Activated CD4-positive, CD25-positive, alpha-beta regulatory T cell treated with anti-CD3 and anti-CD28 coated beads, Interleukin-2, amount 50 U/mL, for 24 hours (primary cell): ENCODE data around the gene LRRC23.

ENCODE experiments used
- ATAC-seq, 2 donors: fragments of 150-1000 bp; cut with Tn5 transposase; one replicate each; pipeline ENCODE4 v1.10.0; 2021; ENCODE audit warnings: mild to moderate bottlenecking in 1 of 2, moderate library complexity in 1 of 2

The LRRC23 gene

DNA sequence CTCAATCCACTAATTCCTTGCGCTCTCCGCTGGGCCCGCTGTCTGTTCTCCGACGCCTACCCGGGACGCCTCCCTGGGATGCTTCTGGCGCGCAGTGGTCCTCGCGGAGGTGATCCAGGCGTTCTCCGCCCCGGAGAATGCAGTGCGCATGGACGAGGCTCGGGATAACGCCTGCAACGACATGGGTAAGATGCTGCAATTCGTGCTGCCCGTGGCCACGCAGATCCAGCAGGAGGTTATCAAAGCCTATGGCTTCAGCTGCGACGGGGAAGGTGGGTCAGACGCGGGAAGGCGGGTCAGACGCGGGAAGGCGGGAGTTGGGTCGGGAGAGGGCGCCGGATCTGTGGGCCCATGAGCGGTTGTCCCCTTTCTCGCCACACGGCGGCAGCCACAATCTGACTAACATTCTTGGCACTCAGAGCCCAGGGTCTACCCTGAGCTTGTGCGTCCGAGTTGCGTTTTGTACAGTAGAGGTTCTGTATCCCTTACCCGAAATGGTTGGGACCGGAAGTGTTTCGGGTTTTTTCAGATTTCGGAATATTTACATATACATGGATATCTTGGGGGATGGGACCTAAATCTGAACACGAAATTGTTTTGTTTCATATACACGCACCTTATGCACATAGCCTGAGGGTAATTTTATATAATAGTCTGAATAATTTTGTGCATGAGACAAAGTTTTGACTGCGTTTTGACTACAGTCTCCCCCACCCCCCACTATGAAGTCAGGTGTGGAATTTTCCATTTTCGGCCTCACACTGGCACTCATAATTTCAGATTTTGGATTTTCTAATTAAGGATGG is 40.0 kb downstream of the LRRC23 start:
- peak; percentile 47 to 54 for ATAC-seq

DNA sequence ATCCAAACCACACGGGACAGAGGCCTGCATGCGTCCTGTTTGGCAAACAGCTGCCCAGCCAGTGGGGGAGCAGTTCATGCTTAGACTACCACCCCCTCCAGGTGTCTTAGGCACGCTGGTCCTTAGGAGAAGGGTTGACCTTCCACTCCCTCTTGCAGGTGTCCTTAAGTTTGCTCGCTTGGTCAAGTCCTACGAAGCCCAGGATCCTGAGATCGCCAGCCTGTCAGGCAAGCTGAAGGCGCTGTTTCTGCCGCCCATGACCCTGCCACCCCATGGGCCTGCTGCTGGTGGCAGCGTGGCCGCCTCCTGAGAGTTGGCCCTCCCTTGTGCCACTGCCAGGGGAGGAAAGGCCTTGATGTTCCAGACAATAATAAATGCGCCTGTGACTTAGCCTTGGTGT is 41.0 kb downstream of the LRRC23 start:
- no peak for ATAC-seq

DNA sequence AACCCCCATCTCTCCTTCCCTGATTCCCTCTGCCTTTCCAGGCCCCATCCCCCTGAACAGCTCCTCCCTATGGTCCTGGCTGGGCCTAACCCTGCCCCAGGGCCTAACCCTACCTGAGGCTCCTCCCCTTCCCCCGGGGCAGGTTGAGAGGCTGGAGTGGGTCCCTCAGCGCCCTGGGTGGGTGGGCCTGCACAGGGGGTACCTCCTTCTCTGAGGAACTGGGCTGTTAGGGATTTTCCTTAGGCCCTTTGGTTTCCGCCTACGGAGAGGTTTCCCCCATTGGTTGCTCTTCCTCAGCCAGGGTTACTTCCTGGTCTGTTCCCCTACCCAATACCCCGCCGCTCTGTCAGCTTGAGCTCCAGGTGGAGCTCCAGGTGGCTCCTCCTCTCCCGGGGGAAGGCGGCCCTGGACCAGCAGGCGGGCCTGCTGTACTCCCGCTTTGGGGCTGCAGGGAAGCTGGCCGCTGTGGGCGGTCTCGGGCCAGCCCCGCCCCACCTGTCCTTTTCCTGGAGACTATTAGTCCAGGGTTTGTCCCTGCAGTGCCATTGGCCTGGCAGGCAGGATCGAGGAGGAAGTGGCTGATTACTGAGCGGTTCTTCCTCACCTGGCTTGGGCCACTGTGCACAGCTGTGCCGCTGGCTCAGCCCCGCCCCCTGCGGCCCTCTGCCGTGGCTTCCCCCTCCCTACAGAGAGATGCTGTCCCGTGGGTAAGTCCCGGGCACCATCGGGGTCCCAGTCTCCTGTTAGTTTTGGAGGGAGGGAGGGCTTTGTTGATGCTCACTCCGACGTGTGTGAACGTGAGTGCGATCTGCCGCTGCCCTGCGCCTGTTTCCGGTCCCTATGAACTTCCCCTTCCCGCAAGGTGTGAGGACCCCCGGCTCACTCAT is 41.7 kb downstream of the LRRC23 start:
- ATAC-seq: no peak

DNA sequence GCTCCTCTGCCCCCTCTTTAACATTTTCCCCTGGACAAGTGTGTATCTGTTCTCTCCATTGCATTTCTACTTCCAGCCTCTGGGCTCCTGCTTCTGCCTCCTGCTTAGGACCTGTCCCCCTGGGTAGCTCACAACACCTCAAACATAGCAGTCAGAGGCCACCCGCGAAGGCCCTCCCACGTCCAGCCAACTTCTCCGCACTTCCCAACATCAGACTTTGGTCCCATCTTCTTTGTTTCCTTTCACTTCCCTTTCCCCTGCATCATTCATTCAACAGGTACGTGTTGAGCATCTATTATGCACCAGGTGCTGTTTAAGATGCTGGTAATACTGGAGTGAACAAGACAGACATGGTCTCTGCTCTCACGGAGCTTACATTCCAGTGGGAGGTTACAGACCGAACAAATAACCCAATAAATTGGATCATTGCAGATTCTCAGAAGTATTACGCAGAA is 42.3 kb downstream of the LRRC23 start:
- ATAC-seq: no peak

DNA sequence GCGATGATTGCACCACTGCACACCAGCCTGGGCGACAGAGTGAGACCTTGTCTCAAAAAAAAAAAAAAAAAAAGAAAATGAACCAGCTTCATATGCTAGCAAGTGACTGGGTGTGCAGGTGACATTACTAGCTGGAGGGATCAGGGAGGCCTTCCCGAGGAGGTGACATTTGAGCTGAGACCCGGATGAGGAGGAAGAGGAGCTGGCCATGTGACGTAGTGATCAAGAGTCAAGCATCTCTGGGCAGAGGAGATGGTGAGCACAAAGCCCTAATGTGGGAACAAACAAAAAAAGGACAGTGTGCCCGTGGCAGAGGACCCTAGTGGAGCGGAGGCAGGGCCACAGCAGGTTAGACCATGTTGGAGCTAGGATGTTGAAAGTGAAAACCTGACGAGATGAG is 43.0 kb downstream of the LRRC23 start:
- ATAC-seq: no peak

DNA sequence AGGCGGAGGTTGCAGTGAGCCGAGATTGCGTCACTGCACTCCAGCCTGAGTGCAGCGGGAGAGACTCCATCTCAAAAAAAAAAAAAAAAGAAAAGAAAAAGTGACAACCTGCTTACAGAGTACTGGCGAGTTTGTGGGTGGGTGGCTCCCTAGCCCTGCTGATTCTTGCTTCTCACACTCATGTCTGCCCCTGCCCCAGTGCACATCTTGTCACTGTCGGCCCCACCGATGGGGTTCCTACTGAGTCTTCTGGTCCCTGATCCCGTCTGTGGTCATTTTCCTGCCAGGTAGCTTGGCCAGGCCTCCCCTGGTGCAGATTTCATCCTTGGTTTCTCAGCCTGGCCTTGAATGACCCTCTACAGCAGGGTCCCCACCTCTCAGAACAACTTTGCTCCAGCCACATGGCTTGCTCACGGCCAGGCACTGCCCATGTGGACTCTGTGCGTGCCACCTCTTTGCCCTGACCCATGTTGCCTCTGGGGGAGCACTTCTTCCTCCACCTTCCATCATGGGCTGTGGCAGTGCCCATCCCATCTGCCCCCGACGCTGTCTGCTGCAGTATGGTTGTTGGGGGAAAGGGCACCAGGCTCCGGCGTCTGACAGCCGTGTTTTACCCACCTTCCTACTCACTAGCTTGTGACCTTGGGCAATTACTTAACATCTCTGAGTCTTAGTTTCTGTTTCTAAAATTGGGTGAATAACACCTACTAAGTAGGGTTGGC is 44.4 kb downstream of the LRRC23 start:
- ATAC-seq: peak; percentile 30 to 44

DNA sequence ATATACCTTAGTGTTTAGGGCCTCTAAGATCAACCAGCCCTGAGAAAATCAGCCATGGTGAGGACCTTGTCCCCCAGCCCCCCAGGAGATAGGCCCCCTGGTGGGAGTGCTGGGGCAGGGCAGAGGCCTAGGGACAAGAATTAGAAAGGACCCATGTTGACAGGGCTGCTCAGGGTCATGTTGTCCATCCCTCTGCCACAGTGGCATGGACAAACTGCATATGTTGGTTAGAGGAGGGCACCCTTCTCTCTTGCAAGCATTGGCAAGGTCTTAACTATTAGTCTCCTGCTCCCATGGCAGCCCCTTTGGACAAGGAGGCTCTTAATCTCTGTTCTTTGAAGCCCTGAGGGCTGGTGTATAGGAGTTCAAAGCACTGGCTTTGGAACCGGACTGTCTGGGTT is 45.8 kb downstream of the LRRC23 start:
- no peak for ATAC-seq

DNA sequence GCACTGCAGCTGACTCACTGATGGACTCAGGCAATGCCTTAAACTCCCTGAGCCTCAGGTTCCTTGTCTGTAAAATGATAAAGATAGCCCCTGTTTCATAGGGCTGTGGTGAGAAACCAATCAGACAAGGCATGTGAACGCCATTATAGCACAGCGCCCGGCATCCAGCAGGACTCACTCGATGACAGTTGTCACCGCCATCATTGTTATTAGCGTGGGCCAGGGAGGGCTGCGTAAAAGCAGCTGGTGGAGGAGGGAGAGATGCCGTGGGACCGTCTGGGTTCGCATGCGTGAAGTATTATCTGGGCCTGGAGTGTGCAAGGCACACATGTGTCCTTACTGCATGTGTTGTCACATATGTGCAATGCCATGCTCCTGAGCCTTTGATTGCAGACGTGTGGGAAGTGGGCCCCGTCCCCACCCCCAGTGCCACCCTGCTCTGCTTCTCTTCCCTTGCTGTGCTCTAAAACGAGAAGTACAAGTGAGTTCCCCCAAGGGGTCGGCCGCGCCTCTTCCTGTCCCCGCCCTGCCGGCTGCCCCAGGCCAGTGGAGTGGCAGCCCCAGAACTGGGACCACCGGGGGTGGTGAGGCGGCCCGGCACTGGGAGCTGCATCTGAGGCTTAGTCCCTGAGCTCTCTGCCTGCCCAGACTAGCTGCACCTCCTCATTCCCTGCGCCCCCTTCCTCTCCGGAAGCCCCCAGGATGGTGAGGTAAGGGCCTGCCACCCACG is 46.4 kb downstream of the LRRC23 start, which contains the start of gene PTPN6:
TSS of gene PTPN6 (plus strand) at position 546 of the 730 bp plus-strand sequence. CDS start at position 703, 157 bp downstream.
- peak; percentile 25 to 28 for ATAC-seq

DNA sequence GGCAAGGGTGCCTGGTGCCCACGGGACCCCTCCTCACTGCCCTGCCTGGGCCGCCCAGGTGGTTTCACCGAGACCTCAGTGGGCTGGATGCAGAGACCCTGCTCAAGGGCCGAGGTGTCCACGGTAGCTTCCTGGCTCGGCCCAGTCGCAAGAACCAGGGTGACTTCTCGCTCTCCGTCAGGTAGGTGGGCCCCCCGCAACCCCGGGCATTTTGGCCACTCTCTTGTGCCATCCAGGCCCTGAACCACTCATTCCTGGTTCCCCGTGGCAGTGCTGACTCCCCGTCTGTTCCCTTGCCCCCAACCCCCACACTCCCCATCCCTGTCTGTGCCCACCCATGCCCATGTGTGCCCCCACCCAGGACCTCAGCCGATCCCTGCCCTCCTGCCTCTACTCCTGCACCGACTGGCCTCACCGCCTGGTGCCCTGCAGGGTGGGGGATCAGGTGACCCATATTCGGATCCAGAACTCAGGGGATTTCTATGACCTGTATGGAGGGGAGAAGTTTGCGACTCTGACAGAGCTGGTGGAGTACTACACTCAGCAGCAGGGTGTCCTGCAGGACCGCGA is 47.0 kb downstream of the LRRC23 start:
- peak; percentile 4 to 10 for ATAC-seq

DNA sequence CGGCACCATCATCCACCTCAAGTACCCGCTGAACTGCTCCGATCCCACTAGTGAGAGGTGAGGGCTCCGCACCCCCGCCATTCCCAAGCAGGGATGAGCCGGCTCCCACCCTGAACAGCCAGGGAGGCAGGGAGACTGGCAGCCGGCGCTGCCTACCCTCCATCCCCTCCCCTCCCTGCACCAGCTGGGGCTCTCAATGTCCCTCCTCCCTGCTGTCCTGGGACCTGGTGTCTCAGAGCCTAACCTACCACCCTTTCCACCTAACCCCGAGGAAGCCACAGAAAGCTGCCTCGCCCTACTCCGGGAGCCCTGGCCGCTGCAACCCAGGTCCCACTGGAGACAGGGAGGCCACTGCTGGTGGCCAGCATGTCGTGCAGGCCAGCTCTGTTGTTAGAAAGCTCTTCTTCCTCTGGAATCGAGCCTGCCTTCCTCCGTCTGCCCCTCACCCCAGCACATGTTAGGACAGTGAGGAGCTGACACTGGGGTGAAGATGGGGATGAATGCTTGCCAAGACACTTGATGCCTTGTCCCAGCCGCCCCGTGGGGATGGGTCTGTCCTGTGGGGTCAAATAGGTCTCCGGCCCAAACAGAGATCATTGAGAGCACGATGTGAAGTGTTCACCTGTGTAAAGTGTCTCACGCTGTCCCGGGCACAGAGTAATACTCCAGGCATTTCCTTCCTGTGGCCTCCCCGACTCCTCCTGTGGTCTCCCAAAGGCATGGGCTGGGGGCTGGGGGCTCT is 47.7 kb downstream of the LRRC23 start:
- no peak for ATAC-seq

DNA sequence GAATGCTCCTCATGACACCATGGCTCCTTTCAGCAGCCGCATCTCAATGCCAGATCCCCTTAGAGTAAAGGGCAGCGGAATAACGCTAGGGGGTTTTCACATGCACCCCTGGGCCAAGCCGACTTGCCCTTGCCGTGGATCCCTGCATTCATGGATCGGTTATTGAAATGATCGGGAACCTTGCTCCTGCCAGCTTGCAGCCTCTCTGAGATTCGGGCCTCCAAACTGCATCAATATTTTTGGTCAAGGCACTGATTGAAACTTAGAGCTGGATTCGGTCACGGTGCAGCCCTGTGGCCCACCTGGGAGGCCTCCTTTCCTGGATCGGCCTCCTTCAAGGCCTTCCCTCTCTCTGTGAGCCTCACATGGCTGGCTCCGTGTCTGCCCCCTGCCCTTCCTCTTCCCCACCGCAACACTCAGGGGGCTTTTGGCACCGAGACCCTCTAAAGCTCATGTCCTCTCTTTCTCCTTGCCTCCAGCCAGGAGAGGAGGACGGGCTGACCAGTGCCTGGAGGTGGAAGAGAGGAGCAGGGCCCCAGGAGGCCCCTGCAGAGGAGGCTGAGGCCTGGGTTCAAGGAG is 48.3 kb downstream of the LRRC23 start:
- no peak for ATAC-seq

DNA sequence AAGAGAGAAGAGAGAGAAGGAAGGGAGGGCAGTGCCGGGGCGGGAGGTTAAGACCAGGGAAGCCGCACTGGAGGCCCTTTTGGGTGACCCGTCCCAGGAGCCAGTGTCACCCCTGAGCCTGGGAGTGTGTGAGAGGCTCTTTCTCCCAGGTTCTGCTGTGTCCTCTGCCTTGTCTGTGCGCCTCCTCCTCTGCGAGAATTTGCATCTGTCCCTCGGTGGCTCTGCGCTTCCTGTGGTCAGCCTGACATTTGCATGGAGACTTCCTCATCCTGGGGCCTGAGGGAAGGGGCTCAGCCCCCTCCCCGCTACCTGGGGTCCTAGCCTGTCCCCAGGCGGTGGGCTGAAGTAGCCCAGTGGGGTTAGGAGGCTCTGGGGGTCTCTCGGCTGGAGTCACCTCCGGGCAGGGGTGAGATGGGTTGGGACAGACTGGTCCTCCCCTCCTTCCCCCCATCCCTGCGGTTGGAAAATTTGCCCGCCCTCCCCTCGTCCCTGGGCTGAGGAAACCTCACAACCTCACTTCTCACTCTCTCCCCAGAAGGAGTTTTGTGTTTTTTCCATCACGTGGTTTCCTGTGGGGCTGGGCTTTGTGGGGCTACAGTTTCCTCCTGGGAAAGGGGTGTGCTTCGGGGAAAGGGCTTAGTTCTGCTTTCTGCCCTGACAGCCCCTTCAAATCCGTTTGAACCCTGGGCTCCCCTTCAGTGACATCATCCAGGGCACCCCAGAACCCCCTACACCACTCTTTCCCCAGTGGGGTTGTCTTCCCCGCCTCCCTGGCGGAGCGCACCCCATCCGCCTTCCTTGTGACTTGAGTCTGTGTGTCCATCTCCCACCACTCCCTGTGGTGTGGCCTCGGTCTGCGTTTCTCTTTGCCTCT is 49.1 kb downstream of the LRRC23 start:
- ATAC-seq: peak; percentile 26 to 28

DNA sequence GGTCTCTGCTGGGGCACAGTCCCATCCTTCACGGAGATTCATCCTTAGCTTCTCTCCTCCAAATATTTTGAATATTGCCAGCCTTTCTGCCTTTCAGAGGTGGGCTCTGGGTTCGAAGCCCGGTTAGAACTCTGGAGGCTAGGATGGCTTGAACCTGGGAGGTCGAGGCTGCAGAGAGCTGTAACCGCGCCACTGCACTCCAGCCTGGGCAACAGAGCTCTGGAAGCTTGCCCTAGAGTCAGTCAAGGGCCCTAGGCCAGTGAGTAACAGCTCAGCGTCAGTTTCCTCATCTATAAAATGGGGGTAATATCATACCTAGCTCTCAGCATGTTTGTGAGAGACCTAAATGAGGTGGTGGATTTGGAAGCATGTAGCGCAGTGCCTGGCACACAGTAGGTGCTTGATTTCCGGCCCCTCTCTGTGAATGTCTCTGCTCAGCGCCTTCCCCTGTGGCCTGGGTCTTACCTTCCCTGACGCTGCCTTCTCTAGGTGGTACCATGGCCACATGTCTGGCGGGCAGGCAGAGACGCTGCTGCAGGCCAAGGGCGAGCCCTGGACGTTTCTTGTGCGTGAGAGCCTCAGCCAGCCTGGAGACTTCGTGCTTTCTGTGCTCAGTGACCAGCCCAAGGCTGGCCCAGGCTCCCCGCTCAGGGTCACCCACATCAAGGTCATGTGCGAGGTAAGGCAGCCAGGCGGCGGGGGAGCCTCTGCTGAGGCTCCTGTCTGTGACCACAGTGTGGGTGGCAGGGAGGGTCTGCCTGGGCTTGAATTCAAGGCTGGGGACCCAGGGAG is 49.9 kb downstream of the LRRC23 start:
- ATAC-seq: no peak

DNA sequence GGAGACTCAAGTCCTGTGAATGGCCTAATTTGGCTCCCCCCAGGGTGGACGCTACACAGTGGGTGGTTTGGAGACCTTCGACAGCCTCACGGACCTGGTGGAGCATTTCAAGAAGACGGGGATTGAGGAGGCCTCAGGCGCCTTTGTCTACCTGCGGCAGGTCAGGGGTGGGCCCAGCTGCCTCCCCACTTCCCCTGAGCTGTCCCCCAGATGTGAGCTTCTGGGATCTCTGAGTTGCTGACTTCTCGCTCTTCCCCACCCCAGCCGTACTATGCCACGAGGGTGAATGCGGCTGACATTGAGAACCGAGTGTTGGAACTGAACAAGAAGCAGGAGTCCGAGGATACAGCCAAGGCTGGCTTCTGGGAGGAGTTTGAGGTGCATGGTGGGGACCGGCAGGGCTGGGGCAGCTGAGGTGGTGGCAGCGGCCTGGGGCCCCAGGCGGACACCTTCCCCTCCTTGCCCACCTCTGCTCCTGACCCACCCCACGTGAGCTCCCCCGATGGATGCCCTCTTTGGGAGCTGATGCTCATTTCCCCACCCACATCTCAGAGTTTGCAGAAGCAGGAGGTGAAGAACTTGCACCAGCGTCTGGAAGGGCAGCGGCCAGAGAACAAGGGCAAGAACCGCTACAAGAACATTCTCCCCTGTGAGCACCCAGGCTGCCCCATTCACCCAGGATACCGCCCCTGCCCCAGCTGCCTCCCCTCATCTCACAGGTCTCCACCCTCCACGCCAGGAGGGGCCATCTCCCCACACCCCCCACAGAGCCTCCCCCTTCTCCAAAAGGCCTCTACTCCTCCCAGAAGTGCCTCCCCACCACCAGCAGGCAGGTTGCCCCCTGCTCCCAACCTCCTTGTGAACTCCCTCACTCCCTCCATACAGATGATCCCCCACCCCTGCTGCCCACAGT is 50.7 kb downstream of the LRRC23 start:
- ATAC-seq: no peak

DNA sequence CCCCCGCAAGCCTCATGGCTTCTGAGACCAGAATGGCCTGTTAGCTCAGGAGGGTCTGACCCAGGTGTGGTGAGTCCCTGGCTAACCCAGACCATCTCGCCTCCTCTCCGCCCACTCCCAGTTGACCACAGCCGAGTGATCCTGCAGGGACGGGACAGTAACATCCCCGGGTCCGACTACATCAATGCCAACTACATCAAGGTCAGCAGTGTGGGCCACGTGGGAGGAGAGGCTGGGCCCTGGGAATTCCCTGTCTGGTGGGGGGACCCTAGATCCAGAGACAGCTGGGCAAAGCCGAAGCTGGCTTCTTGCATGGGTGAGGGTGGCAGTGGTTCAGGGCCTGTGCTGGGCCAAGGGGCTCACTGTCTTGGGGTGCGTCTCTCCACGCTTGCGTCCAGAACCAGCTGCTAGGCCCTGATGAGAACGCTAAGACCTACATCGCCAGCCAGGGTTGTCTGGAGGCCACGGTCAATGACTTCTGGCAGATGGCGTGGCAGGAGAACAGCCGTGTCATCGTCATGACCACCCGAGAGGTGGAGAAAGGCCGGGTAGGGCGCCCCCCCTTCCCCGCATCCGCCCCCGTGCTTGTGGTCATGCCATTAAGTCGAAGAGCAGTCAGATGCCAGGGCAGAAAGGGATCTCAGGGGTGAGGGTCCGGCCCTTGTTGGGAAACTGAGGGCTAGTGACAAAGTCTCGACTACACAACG is 51.6 kb downstream of the LRRC23 start:
- ATAC-seq: no peak

DNA sequence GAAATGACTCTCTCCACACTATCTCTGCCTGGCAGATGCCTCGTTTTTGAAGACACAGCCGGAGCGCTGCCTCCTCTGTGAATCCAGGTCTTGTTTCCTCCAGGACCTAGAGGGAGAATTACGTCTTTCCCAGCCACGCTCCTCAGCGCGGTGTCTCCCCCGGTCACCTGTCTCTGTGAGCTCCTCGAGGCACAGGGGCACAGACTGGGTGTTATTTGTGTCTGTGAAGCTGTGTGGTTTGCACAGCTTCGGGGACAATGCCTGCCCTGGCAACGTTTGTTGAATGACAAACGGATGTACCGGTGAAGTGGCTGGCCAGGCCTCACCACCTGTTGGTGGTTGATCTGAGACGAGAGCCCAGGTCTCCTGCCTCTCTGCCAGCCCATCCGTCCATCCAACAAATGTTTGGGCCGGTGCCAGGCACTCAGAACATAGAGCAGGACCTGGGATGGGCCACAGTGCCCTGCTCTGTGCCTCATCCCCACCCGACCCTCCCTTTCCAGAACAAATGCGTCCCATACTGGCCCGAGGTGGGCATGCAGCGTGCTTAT is 52.6 kb downstream of the LRRC23 start:
- no peak for ATAC-seq
